ENCODE results near the gene DNAH17.

- TF ChIP-seq CTCF (IDR thresholded peaks at IDR 0.05; ENCODE audit: extremely low read depth in 1 of 2, insufficient read depth in 1 of 2, low read depth in 1 of 2, low read length in 2 of 2) (no peak), POLR2AphosphoS5 (IDR thresholded peaks at IDR 0.05; ENCODE audit: insufficient read depth, low read depth, low read length) (no peak), EZH2 (IDR thresholded peaks at IDR 0.05; ENCODE audit: borderline replicate concordance, low read depth, low read length, severe bottlenecking) (no peak), FOS (IDR thresholded peaks at IDR 0.05; ENCODE audit: borderline replicate concordance, insufficient read depth, low read length) (no peak), GATA2 (IDR thresholded peaks at IDR 0.05; ENCODE audit: insufficient read depth, insufficient read length, low read depth, low read length) (no peak), MYC (IDR thresholded peaks at IDR 0.05; ENCODE audit: low read depth, low read length) (no peak), POLR2A (IDR thresholded peaks at IDR 0.05; ENCODE audit: low read depth, low read length) (no peak), MAX (IDR thresholded peaks at IDR 0.05; ENCODE audit: insufficient read depth, insufficient read length) (no peak)
Measured at GRCh38 chr17:78429618-78429995, 147.6 kb downstream of the DNAH17 start.

Data from endothelial cell of umbilical vein (primary cell).